CD4-positive, alpha-beta memory T cell (primary cell): ENCODE measurements around the gene IER3. TPM values are rescaled to one million over a fixed set of nuclear protein-coding genes. Genes with fewer than 3 reads are reported as not detected.

Experiments
- CTCF ChIA-PET: fragments of 350-600 bp; sonication (Branson Sonifier 250); formaldehyde crosslinking; loops from one replicate; lab custom pipeline; 2021; ENCODE audit warnings: inconsistent platforms; ENCODE audit not compliant: partially characterized antibody; lab: Charles Lee
- POLR2A ChIA-PET: fragments of 350-600 bp; sonication (Branson Sonifier 250); formaldehyde crosslinking; loops from one replicate; lab custom pipeline; 2021; ENCODE audit not compliant: partially characterized antibody; lab: Charles Lee
- DNase-seq, 5 donors: peaks; one replicate each; pipeline versions ENCODE4 v3.0.0 to v3.0.0-alpha.2; 2020 to 2022; ENCODE audit warnings: mixed read lengths in 1 of 5
- H3K27ac ChIP-seq: one replicate; pipeline ENCODE4 v1.7.0; 2013; ENCODE audit warnings: low read depth, low read length
- H3K27me3 ChIP-seq: 2 replicates; pipeline ENCODE4 v1.7.0; 2013; ENCODE audit warnings: mild to moderate bottlenecking, low read length, moderate library complexity; ENCODE audit not compliant: insufficient read depth
- H3K36me3 ChIP-seq: 2 replicates; pipeline ENCODE4 v1.7.0; 2013; ENCODE audit warnings: mild to moderate bottlenecking, low read length, moderate library complexity; ENCODE audit not compliant: insufficient read depth
- H3K4me1 ChIP-seq: 2 replicates; pipeline ENCODE4 v1.7.0; 2013; ENCODE audit warnings: mild to moderate bottlenecking, low read length, moderate library complexity; ENCODE audit not compliant: insufficient read depth
- H3K4me3 ChIP-seq, 2 donors: one replicate each; pipeline ENCODE4 v1.7.0; 2013; ENCODE audit warnings: low read length in 2 of 2, mild to moderate bottlenecking in 1 of 2
- H3K9me3 ChIP-seq, 2 donors: one replicate each; pipeline ENCODE4 v1.7.0; 2013; ENCODE audit warnings: low read length in 2 of 2, control low read depth in 1 of 2; ENCODE audit not compliant: control insufficient read depth in 1 of 2
- H3K27ac Mint-ChIP-seq, 7 donors: one replicate each; pipeline ENCODE4 v1.8.0; 2020 to 2021; ENCODE audit warnings: mixed read lengths in 7 of 7, mild to moderate bottlenecking in 6 of 7, inconsistent platforms in 3 of 7, moderate library complexity in 3 of 7
- H3K27me3 Mint-ChIP-seq, 2 donors: one replicate each; pipeline ENCODE4 v1.8.0; 2020 to 2021; ENCODE audit warnings: mixed read lengths in 2 of 2
- H3K36me3 Mint-ChIP-seq, 2 donors: one replicate each; pipeline ENCODE4 v1.8.0; 2020 to 2021; ENCODE audit warnings: mixed read lengths in 2 of 2, inconsistent platforms in 1 of 2, mild to moderate bottlenecking in 1 of 2
- H3K4me1 Mint-ChIP-seq, 4 donors: one replicate each; pipeline ENCODE4 v1.8.0; 2020 to 2021; ENCODE audit warnings: mixed read lengths in 4 of 4, mild to moderate bottlenecking in 1 of 4
- H3K4me3 Mint-ChIP-seq, 8 donors: one replicate each; pipeline ENCODE4 v1.8.0; 2020 to 2021; ENCODE audit warnings: mixed read lengths in 8 of 8, mild to moderate bottlenecking in 7 of 8, moderate library complexity in 6 of 8, inconsistent platforms in 3 of 8
- H3K9me3 Mint-ChIP-seq, 8 donors: one replicate each; pipeline ENCODE4 v1.8.0; 2020 to 2021; ENCODE audit warnings: mixed read lengths in 8 of 8, mild to moderate bottlenecking in 5 of 8, inconsistent platforms in 3 of 8, moderate library complexity in 1 of 8
- intact Hi-C: fragments of 100-400 bp; cut with micrococcal nuclease; formaldehyde crosslinking; loops from one replicate; pipeline ENCODE4 v1.15.1; 2023
- polyA plus RNA-seq, 2 donors: library from polyadenylated mRNA; unstranded; fragments of 300-500 nt; fragmentation: Illumina TruSeq; gene quantifications; one replicate each; pipeline ENCODE4 v1.2.3, GENCODE V29; 2021
- total RNA-seq, 2 experiments: library from RNA; stranded (reverse); gene quantifications; one replicate each; pipeline ENCODE4 v1.2.3, GENCODE V29; 2021

The IER3 gene
- total and polyA plus RNA-seq, 4 experiments from 2014 or later = 0.77 to 11.4 (median 6.1) TPM

GRCh38 chr6:30705620-30706019 is 38.7 kb downstream of the IER3 start:
- Histone ChIP-seq H3K4me1 (no peaks in the 10 kb centered on the region), H3K36me3 (peaks cover 16% of the 10 kb centered on the region), H3K27ac (no peak overlapping the region), H3K4me3 (no peak overlapping the region), H3K9me3 (no peaks in the 10 kb centered on the region), H3K27me3 (no peaks in the 10 kb centered on the region)
- intact Hi-C loops = no loop called here
- Mint-ChIP-seq H3K27me3 (no peaks in the 10 kb centered on the region), H3K9me3 (no peaks in the 10 kb centered on the region), H3K27ac (peak overlapping the region in 2 of 7 donors; percentile 15 to 42), H3K4me1 (peaks cover 0 to 6% (median 3%) of the 10 kb centered on the region in 4 donors), H3K4me3 (no peak overlapping the region), H3K36me3 (peaks cover 54 to 63% of the 10 kb centered on the region in 2 donors)
- ChIA-PET CTCF (interaction anchor here (1.7 to 1.8 kb wide), 2 partner anchors 11 to 26 kb away, joined by 4 to 6 read pairs; partner anchors contain the start of gene MDC1), POLR2A (interaction anchor here (1.1 to 47.0 kb wide), 3 partner anchors 10 to 20 kb away, joined by 3 to 1474 read pairs (median 5); partner anchors contain the start of genes DHX16, MDC1, NRM and PPP1R18)
- DNase-seq = no peak

- intact Hi-C loops = no loop called here
- Histone ChIP-seq H3K36me3 (peaks cover 13% of the 10 kb centered on the region), H3K9me3 (no peaks in the 10 kb centered on the region), H3K4me1 (no peaks in the 10 kb centered on the region), H3K4me3 (no peak overlapping the region), H3K27ac (no peak overlapping the region), H3K27me3 (no peaks in the 10 kb centered on the region)
- Mint-ChIP-seq H3K9me3 (no peaks in the 10 kb centered on the region), H3K4me3 (no peak overlapping the region), H3K36me3 (peaks cover 46 to 58% of the 10 kb centered on the region in 2 donors), H3K27me3 (no peaks in the 10 kb centered on the region), H3K27ac (no peak overlapping the region), H3K4me1 (peaks cover 0 to 5% (median 2%) of the 10 kb centered on the region in 4 donors)
- no peak for DNase-seq
- ChIA-PET POLR2A (interaction anchor here (1.1 to 47.0 kb wide), 3 partner anchors 13 to 18 kb away, joined by 3 to 1474 read pairs (median 11); partner anchors contain the start of genes DHX16, MDC1, NRM and PPP1R18), CTCF (interaction anchor here (0.6 to 1.6 kb wide), 4 partner anchors 18 to 990 kb away, joined by 3 to 6 read pairs (median 4); no protein-coding TSS in a partner anchor)
Measured at GRCh38 chr6:30703821-30704220, 40.5 kb downstream of the IER3 start.

DNA sequence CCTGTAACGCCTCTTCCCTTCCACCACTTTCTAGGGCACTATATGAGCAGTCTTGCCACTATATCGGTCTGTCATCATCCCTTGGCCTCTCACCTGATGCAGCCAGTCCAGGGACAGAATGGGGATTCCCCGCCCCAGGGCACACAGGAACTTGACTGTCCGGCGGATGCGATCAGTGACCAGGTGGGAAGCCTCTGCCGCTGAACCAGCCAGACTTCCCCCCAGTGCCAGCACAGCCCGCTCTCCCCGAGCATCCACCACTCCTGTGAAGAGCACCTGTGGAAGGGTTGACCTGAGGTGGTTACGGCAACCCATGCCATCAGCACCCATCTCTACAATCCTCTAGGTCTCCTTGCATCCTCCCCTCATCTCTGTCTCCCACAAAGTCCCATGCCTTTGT is 41.3 kb downstream of the IER3 start:
- H3K4me3 Mint-ChIP-seq = no peak overlapping the region
- H3K4me1 ChIP-seq = no peaks in the 10 kb centered on the region
- CTCF ChIA-PET = interaction anchor here (1.4 kb wide), 1 partner anchor 24 kb away, joined by 6 read pairs; no protein-coding TSS in a partner anchor
- H3K9me3 Mint-ChIP-seq = no peaks in the 10 kb centered on the region
- intact Hi-C loops = no loop called here
- DNase-seq = no peak
- peaks cover 44 to 54% of the 10 kb centered on the region in 2 donors for H3K36me3 Mint-ChIP-seq
- H3K27ac ChIP-seq = no peak overlapping the region
- no peaks in the 10 kb centered on the region for H3K9me3 ChIP-seq
- H3K27me3 ChIP-seq = no peaks in the 10 kb centered on the region
- H3K4me3 ChIP-seq = no peak overlapping the region
- H3K4me1 Mint-ChIP-seq = peaks cover 0 to 5% (median 2%) of the 10 kb centered on the region in 4 donors
- no peaks in the 10 kb centered on the region for H3K27me3 Mint-ChIP-seq
- H3K36me3 ChIP-seq = peaks cover 13% of the 10 kb centered on the region
- H3K27ac Mint-ChIP-seq = peak overlapping the region in 1 of 7 donors; percentile 69
- POLR2A ChIA-PET = interaction anchor here (2.0 to 47.0 kb wide), 2 partner anchors 14 to 18 kb away, joined by 11 to 1474 read pairs; partner anchors contain the start of genes DHX16, MDC1, NRM and PPP1R18

DNA sequence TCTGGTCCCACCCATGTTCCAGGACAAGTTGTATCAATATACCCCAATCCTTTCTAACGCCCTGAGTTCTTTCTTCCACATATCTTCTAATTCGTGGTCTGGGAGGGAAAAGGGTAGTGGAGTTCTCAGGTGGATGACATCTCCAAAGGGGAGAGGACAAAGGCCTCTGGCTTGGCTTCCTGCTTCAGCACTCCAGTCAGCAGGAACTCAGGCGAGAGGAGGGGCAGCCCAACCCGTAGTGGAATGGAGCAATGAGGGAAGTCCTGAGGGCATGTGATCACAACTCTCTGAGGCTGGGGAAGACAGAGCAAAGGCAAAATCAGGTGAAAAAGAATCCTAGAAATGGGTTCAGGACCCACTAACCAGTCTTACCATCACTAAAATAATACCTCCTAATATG is 44.0 kb downstream of the IER3 start:
- H3K27ac ChIP-seq = no peak overlapping the region
- H3K4me3 ChIP-seq = no peak overlapping the region
- Mint-ChIP-seq H3K36me3 (peaks cover 29 to 37% of the 10 kb centered on the region in 2 donors), H3K4me1 (peaks cover 0 to 1% (median 0%) of the 10 kb centered on the region in 4 donors), H3K27ac (peak overlapping the region in 1 of 7 donors; percentile 38), H3K9me3 (no peaks in the 10 kb centered on the region), H3K27me3 (no peaks in the 10 kb centered on the region), H3K4me3 (no peak overlapping the region)
- H3K27me3 ChIP-seq = no peaks in the 10 kb centered on the region
- H3K4me1 ChIP-seq = no peaks in the 10 kb centered on the region
- intact Hi-C loops = no loop called here
- no peak for DNase-seq
- ChIA-PET POLR2A (interaction anchor here (29.9 to 47.0 kb wide), 2 partner anchors 10 to 15 kb away, joined by 1474 read pairs; partner anchors contain the start of genes DHX16, MDC1, NRM and PPP1R18), CTCF (interaction anchor here (0.7 kb wide), 2 partner anchors 17 to 302 kb away, joined by 3 read pairs; partner anchors contain the start of gene MDC1)
- H3K36me3 ChIP-seq = peaks cover 5% of the 10 kb centered on the region
- H3K9me3 ChIP-seq = no peaks in the 10 kb centered on the region

GRCh38 chr6:30696432-30696831 is 47.9 kb downstream of the IER3 start:
- no peaks in the 10 kb centered on the region for H3K9me3 Mint-ChIP-seq

More at GRCh38 chr6:30696432-30696831, 47.9 kb downstream of the IER3 start:
- Mint-ChIP-seq H3K4me1 (peaks cover 3 to 7% (median 5%) of the 10 kb centered on the region in 4 donors), H3K27ac (no peak overlapping the region), H3K36me3 (peaks cover 1 to 5% of the 10 kb centered on the region in 2 donors), H3K4me3 (no peak overlapping the region), H3K27me3 (no peaks in the 10 kb centered on the region)
- Histone ChIP-seq H3K27me3 (no peaks in the 10 kb centered on the region), H3K27ac (no peak overlapping the region), H3K4me1 (peaks cover 3% of the 10 kb centered on the region), H3K36me3 (no peaks in the 10 kb centered on the region), H3K9me3 (no peaks in the 10 kb centered on the region), H3K4me3 (no peak overlapping the region)
- CTCF ChIA-PET = interaction anchor here (0.8 to 2.0 kb wide), 4 partner anchors 15 to 34 kb away, joined by 3 to 9 read pairs (median 4); no protein-coding TSS in a partner anchor
- DNase-seq = no peak
- POLR2A ChIA-PET = interaction anchor here (29.9 to 47.0 kb wide), 2 partner anchors 11 to 14 kb away, joined by 1474 read pairs; partner anchors contain the start of genes DHX16, MDC1, NRM and PPP1R18
- intact Hi-C loops = no loop called here

Other genes starting within 250 kb of the IER3 start
- 10 to 100 TPM; 83.4 to 83.9 TPM for gene GNL1, start 188.1 kb downstream of the IER3 start, total RNA-seq
- gene GNL1, start 188.1 kb downstream of the IER3 start, polyA plus RNA-seq = 10 to 100 TPM; 37.4 to 51.5 TPM
- 10 to 100 TPM; 26.4 to 29.1 TPM for gene PRR3, start 187.3 kb downstream of the IER3 start, total RNA-seq
- 1 to 10 TPM; 4.3 to 8.5 TPM for gene PRR3, start 187.3 kb downstream of the IER3 start, polyA plus RNA-seq
- 10 to 100 TPM; 60.8 to 66.8 TPM for gene ABCF1, start 173.1 kb downstream of the IER3 start, total RNA-seq
- 10 to 100 TPM in 1 of 2 donors, 1 to 10 TPM in 1; 7.5 to 46.6 TPM for gene ABCF1, start 173.1 kb downstream of the IER3 start, polyA plus RNA-seq
- 100 to 1,000 TPM; 224 to 231 TPM for gene PPP1R10, start 127.3 kb downstream of the IER3 start, total RNA-seq
- 10 to 100 TPM in 1 of 2 donors, 1 to 10 TPM in 1; 8.5 to 30.6 TPM for gene PPP1R10, start 127.3 kb downstream of the IER3 start, polyA plus RNA-seq
- gene MRPS18B, start 126.7 kb downstream of the IER3 start, total RNA-seq = 10 to 100 TPM; 44.4 to 46.3 TPM
- gene MRPS18B, start 126.7 kb downstream of the IER3 start, polyA plus RNA-seq = 100 to 1,000 TPM; 112 to 126 TPM
- gene ATAT1, start 117.7 kb downstream of the IER3 start, total RNA-seq = 1 to 10 TPM; 8.3 to 9.4 TPM
- gene ATAT1, start 117.7 kb downstream of the IER3 start, polyA plus RNA-seq = 1 to 10 TPM in 1 of 2 donors, under 1 TPM in 1; 0.29 to 1.9 TPM
- 10 to 100 TPM; 29.3 to 35.0 TPM for gene C6orf136, start 97.4 kb downstream of the IER3 start, total RNA-seq
- gene C6orf136, start 97.4 kb downstream of the IER3 start, polyA plus RNA-seq = 10 to 100 TPM in 1 of 2 donors, 1 to 10 TPM in 1; 6.2 to 16.0 TPM
- gene DHX16, start 71.5 kb downstream of the IER3 start, total RNA-seq = 10 to 100 TPM; 53.4 to 54.6 TPM
- gene DHX16, start 71.5 kb downstream of the IER3 start, polyA plus RNA-seq = 10 to 100 TPM; 22.0 to 30.2 TPM
- gene PPP1R18, start 57.9 kb downstream of the IER3 start, total RNA-seq = 100 to 1,000 TPM; 122 to 127 TPM
- gene PPP1R18, start 57.9 kb downstream of the IER3 start, polyA plus RNA-seq = 100 to 1,000 TPM in 1 of 2 donors, 10 to 100 TPM in 1; 68.2 to 117 TPM
- gene NRM, start 53.6 kb downstream of the IER3 start, total RNA-seq = 1 to 10 TPM; 6.4 to 6.6 TPM
- 10 to 100 TPM in 1 of 2 donors, 1 to 10 TPM in 1; 9.1 to 15.8 TPM for gene NRM, start 53.6 kb downstream of the IER3 start, polyA plus RNA-seq
- gene MDC1, start 27.3 kb downstream of the IER3 start, total RNA-seq = 10 to 100 TPM; 60.7 to 73.5 TPM
- gene MDC1, start 27.3 kb downstream of the IER3 start, polyA plus RNA-seq = 1 to 10 TPM in 1 of 2 donors, not detected in 1; 9.8 TPM
- 100 to 1,000 TPM; 285 to 300 TPM for gene TUBB, start 24.2 kb downstream of the IER3 start, total RNA-seq
- gene TUBB, start 24.2 kb downstream of the IER3 start, polyA plus RNA-seq = 100 to 1,000 TPM in 1 of 2 donors, 10 to 100 TPM in 1; 74.8 to 142 TPM
- 10 to 100 TPM; 75.3 to 78.5 TPM for gene FLOT1, start 1.9 kb downstream of the IER3 start, total RNA-seq
- gene FLOT1, start 1.9 kb downstream of the IER3 start, polyA plus RNA-seq = 10 to 100 TPM; 74.6 to 82.1 TPM
- gene DDR1, start 140.0 kb upstream of the IER3 start, total RNA-seq = 10 to 100 TPM; 10.2 to 13.1 TPM
- gene DDR1, start 140.0 kb upstream of the IER3 start, polyA plus RNA-seq = 1 to 10 TPM; 1.4 to 3.1 TPM
- gene GTF2H4, start 163.7 kb upstream of the IER3 start, total RNA-seq = 10 to 100 TPM; 36.5 to 39.7 TPM
- 1 to 10 TPM; 3.7 to 9.5 TPM for gene GTF2H4, start 163.7 kb upstream of the IER3 start, polyA plus RNA-seq
- gene VARS2, start 169.7 kb upstream of the IER3 start, total RNA-seq = 10 to 100 TPM; 34.9 to 37.8 TPM
- 10 to 100 TPM; 16.3 to 17.0 TPM for gene VARS2, start 169.7 kb upstream of the IER3 start, polyA plus RNA-seq
- gene SFTA2, start 187.6 kb upstream of the IER3 start, total RNA-seq = under 1 TPM in 1 of 2 experiments, not detected in 1; 0.44 TPM
- not detected for gene SFTA2, start 187.6 kb upstream of the IER3 start, polyA plus RNA-seq
- not detected for gene MUCL3, start 196.4 kb upstream of the IER3 start, total RNA-seq
- gene MUCL3, start 196.4 kb upstream of the IER3 start, polyA plus RNA-seq = not detected
- not detected for gene MUC21, start 239.2 kb upstream of the IER3 start, total RNA-seq
- not detected for gene MUC21, start 239.2 kb upstream of the IER3 start, polyA plus RNA-seq